Lower lobe of right lung (tissue), 2 donors: Measurements from ENCODE around the gene TXNIP. TPM values are rescaled to one million over a fixed set of nuclear protein-coding genes. Genes with fewer than 3 reads are reported as not detected.

Experiments used
- ATAC-seq, 2 donors: fragments of 200-7000 bp; cut with Tn5 transposase; one replicate each; pipeline ENCODE4 v1.9.1; 2020 to 2022; ENCODE audit warnings: mild to moderate bottlenecking in 2 of 2, moderate library complexity in 2 of 2
- DNase-seq: peaks from one replicate; pipeline ENCODE4 v3.0.0-alpha.2; 2020
- H3K27ac ChIP-seq: fragments of 200-600 bp; one replicate; pipeline ENCODE4 v1.8.0; 2022
- H3K27me3 ChIP-seq: fragments of 200-600 bp; one replicate; pipeline ENCODE4 v1.8.0; 2022; ENCODE audit warnings: low read depth
- H3K36me3 ChIP-seq: fragments of 200-600 bp; one replicate; pipeline ENCODE4 v1.8.0; 2022; ENCODE audit warnings: mild to moderate bottlenecking
- H3K4me1 ChIP-seq: fragments of 200-600 bp; one replicate; pipeline ENCODE4 v1.8.0; 2022
- H3K4me3 ChIP-seq: fragments of 200-600 bp; one replicate; pipeline ENCODE4 v1.8.0; 2022; ENCODE audit warnings: mild to moderate bottlenecking
- H3K9me3 ChIP-seq: fragments of 200-600 bp; one replicate; pipeline ENCODE4 v1.8.0; 2022
- CTCF ChIP-seq: fragments of 200-600 bp; IDR thresholded peaks from one replicate; pipeline ENCODE4 v1.8.0; 2022; ENCODE audit warnings: antibody characterized with exemption, mild to moderate bottlenecking
- intact Hi-C: fragments of 100-400 bp; cut with DNase I; formaldehyde crosslinking; loops from one replicate; pipeline ENCODE4 v1.11.0; 2022
- total RNA-seq: library from RNA; stranded (reverse); fragmentation: NEBNext Ultra II Directional; extraction: Animal tissue kit (Norgen Biotek cat#: 25700); gene quantifications from one replicate; pipeline ENCODE4 v1.2.1, GENCODE V29; 2021
- donor health status: DM: no; HTN: yes; CAD: no; lungs with severe emphysema.

TXNIP gene
- total RNA-seq, 1 donor from 2014 or later = 1,554 TPM

- H3K36me3 ChIP-seq = no peaks in the 10 kb centered on the region
- H3K27me3 ChIP-seq = no peaks in the 10 kb centered on the region
- DNase-seq (no peak), ATAC-seq (no peak)
- TF ChIP-seq CTCF = no peak
- intact Hi-C loops = no loop called here
- no peaks in the 10 kb centered on the region for H3K9me3 ChIP-seq
- H3K4me3 ChIP-seq = peak overlapping the region; percentile 66
- peaks cover 44% of the 10 kb centered on the region for H3K4me1 ChIP-seq
- H3K27ac ChIP-seq = peak overlapping the region; percentile 85
These were observed 31.1 kb downstream of the TXNIP start for GRCh38 chr1:145965119-145965744.

DNA sequence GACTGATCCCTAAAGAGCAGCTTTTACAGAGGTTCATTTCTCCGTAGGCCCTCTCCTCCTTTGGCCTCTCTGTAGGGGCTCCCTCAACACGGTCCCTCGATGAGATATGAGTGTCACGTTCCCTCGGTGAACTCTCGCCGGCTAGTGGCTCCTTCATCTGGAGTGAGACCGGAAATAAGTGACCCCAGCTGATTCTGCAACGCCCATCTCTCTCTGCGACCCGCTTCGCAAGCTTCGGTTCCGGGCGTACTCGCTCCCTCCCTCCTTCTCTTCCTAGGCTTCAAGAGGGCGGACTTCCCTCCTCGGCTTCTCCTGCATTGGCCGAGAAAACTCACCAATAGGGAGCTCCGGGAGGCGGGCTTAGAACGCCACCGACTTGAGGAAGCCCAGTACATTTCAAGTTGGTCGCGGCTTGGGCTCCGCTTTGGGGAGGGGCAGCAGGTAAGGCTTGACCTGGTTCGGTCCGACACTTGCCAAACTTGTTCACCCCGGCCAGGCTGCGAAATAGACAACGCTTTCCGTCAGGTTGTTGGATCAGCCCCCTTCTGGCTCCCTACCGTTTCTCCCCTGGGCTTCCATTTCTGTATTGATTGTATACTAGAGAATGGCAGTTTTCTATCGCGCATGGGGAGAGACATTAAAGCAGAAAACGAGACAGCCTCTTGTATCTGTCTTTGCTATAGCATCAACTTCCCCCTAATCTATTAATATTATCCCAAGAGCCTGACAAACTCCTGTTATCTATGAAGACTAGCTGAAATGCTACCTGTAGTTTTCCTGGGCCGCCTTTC lies 31.9 kb downstream of the TXNIP start, which contains the start of the genes ANKRD34A and POLR3GL:
Gene ANKRD34A (minus strand): TSS at position 248 of the 791 bp plus-strand sequence. CDS start 2,816 bp downstream, outside the sequence.
Gene POLR3GL (plus strand): TSS at position 363 of the 791 bp plus-strand sequence. CDS start 10,176 bp downstream, outside the sequence.
- intact Hi-C loops = no loop called here
- Histone ChIP-seq H3K4me1 (peaks cover 51% of the 10 kb centered on the region), H3K9me3 (no peaks in the 10 kb centered on the region), H3K4me3 (peak within 1 kb of the TSS; percentile 66), H3K36me3 (no peaks in the 10 kb centered on the region), H3K27ac (peak within 1 kb of the TSS; percentile 85), H3K27me3 (no peaks in the 10 kb centered on the region)
- TF ChIP-seq CTCF = no peak
- peak; percentile 95 to 96 for ATAC-seq
- DNase-seq = peak; percentile 99

GRCh38 chr1:145963265-145964019 lies 32.9 kb downstream of the TXNIP start:
- intact Hi-C loops = no loop called here
- H3K36me3 ChIP-seq = no peaks in the 10 kb centered on the region
- peak overlapping the region; percentile 66 for H3K4me3 ChIP-seq
- peaks cover 54% of the 10 kb centered on the region for H3K4me1 ChIP-seq
- DNase-seq (no peak), ATAC-seq (no peak)
- no peaks in the 10 kb centered on the region for H3K27me3 ChIP-seq
- H3K27ac ChIP-seq = peak overlapping the region; percentile 85
- no peaks in the 10 kb centered on the region for H3K9me3 ChIP-seq
- no peak for TF ChIP-seq CTCF

GRCh38 chr1:145962157-145963102 lies 33.9 kb downstream of the TXNIP start:
- no peak for ATAC-seq
- no peak for DNase-seq
- no peaks in the 10 kb centered on the region for H3K36me3 ChIP-seq
- peak overlapping the region; percentile 69 for H3K4me3 ChIP-seq
- H3K27me3 ChIP-seq = no peaks in the 10 kb centered on the region
- no peak for TF ChIP-seq CTCF
- intact Hi-C loops = no loop called here
- H3K4me1 ChIP-seq = peaks cover 59% of the 10 kb centered on the region
- H3K27ac ChIP-seq = peak overlapping the region; percentile 85
- no peaks in the 10 kb centered on the region for H3K9me3 ChIP-seq
